ENCODE measurements around the gene UHRF2.

The UHRF2 gene

DNA sequence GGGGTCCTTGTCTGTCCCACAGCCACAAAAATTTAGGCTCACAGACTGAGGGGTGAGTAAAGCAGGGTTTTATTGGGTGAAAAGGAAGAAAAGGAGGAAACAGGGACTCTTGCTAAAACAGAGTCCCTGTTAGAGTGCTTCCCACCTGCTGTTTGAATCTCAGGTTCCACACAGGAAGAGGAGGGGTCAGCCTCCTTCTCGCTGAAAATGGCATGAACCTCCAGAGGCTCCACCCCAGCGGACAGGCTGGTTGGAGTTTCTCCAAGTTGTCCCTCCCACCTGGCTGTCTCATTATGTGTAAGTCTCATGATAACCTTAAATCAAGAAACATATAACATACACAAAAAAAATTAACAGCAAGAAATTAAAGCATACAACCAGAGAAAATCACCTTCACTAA is 28.3 kb upstream of the UHRF2 start:
- POLR2A ChIA-PET = no interaction called here
- no peak for TF ChIP-seq HDGF (IDR thresholded peaks at IDR 0.05; ENCODE audit: borderline replicate concordance)
- no peak for TF ChIP-seq SP1 (IDR thresholded peaks at IDR 0.05)
- TF ChIP-seq FOXA1 (IDR thresholded peaks at IDR 0.05) = no peak
- TF ChIP-seq SUZ12 (IDR thresholded peaks at IDR 0.05) = no peak
- no peak for TF ChIP-seq L3MBTL2 (conservative IDR thresholded peaks at IDR 0.05)
- TF ChIP-seq ZNF384 (IDR thresholded peaks at IDR 0.05) = no peak
- TF ChIP-seq FOXK2 (IDR thresholded peaks at IDR 0.05) = no peak
- no peak for TF ChIP-seq TARDBP (IDR thresholded peaks at IDR 0.05)
- no peak for TF ChIP-seq CTBP1 (IDR thresholded peaks at IDR 0.05; ENCODE audit: borderline replicate concordance)
- no peak for TF ChIP-seq BHLHE40 (IDR thresholded peaks at IDR 0.05; ENCODE audit: borderline replicate concordance)
- TF ChIP-seq ELF4 (IDR thresholded peaks at IDR 0.05) = no peak
- TF ChIP-seq NFRKB (IDR thresholded peaks at IDR 0.05) = no peak
- no peak for TF ChIP-seq ARNT (IDR thresholded peaks at IDR 0.05)
- no peak for TF ChIP-seq FOXM1 (IDR thresholded peaks at IDR 0.05; ENCODE audit: borderline replicate concordance)
- TF ChIP-seq, protein P1, sequence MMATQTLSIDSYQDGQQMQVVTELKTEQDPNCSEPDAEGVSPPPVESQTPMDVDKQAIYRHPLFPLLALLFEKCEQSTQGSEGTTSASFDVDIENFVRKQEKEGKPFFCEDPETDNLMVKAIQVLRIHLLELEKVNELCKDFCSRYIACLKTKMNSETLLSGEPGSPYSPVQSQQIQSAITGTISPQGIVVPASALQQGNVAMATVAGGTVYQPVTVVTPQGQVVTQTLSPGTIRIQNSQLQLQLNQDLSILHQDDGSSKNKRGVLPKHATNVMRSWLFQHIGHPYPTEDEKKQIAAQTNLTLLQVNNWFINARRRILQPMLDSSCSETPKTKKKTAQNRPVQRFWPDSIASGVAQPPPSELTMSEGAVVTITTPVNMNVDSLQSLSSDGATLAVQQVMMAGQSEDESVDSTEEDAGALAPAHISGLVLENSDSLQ (IDR thresholded peaks at IDR 0.05) = no peak
- TF ChIP-seq LEF1 (IDR thresholded peaks at IDR 0.05; ENCODE audit: borderline replicate concordance) = no peak
- CTCF ChIA-PET = no interaction called here
- DNase-seq (ENCODE audit: extremely low spot score) = no peak

DNA sequence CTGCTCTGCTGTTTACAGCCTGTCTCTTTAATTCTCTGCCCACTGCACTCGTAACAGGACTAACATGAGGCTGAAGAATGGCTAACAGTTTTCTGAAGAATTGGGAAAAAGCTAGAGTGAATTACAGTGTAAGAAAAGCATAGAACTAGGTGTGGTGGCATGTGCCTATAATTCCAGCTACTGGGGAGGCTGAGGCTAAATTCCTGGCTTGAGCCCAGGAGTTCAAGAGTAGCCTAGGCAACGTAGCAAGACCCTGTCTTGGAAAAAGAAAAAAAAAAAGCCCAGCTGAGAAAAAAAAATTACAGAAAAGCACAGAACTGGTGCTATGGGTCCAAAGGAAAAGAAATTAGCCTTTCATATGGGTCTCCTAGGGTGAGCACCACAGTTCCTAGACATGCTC is 13.9 kb upstream of the UHRF2 start:
- ChIA-PET POLR2A (interaction anchor here (0.7 kb wide), 1 partner anchor 359 kb away, joined by 3 read pairs; the partner anchor contains the start of gene KDM4C), CTCF (no interaction called here)
- TF ChIP-seq FOXK2 (IDR thresholded peaks at IDR 0.05) (no peak), LEF1 (IDR thresholded peaks at IDR 0.05; ENCODE audit: borderline replicate concordance) (no peak), SUZ12 (IDR thresholded peaks at IDR 0.05) (no peak), ZNF384 (IDR thresholded peaks at IDR 0.05) (no peak), BHLHE40 (IDR thresholded peaks at IDR 0.05; ENCODE audit: borderline replicate concordance) (no peak), FOXA1 (IDR thresholded peaks at IDR 0.05) (no peak), HDGF (IDR thresholded peaks at IDR 0.05; ENCODE audit: borderline replicate concordance) (no peak), ELF4 (IDR thresholded peaks at IDR 0.05) (no peak), L3MBTL2 (conservative IDR thresholded peaks at IDR 0.05) (no peak), ARNT (IDR thresholded peaks at IDR 0.05) (no peak), TARDBP (IDR thresholded peaks at IDR 0.05) (no peak), CTBP1 (IDR thresholded peaks at IDR 0.05; ENCODE audit: borderline replicate concordance) (no peak), SP1 (IDR thresholded peaks at IDR 0.05) (no peak), NFRKB (IDR thresholded peaks at IDR 0.05) (no peak)
- TF ChIP-seq, protein P1 (IDR thresholded peaks at IDR 0.05) = no peak
- DNase-seq (ENCODE audit: extremely low spot score) = no peak

DNA sequence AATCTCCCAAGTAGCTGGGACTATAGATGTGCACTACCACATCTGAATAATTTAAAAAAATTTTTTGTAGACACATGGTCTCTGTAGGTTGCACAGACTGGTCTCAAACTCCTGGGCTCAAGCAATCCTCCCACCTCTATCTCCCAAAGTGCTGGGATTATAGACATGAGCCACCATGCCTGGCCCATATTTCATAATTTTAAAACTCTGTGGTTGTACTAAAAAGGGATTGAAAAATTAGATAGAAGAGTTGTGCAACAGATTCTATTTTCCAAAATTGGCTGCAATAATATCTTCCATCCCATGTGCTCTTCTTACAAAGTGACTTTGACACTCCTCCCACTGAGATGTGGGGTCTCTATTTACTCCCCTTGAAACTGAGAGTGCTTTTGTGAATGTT is 7.6 kb upstream of the UHRF2 start:
- no peak for DNase-seq (ENCODE audit: extremely low spot score)
- CTCF ChIA-PET = no interaction called here
- TF ChIP-seq LEF1 (IDR thresholded peaks at IDR 0.05; ENCODE audit: borderline replicate concordance) (no peak), ARNT (IDR thresholded peaks at IDR 0.05) (no peak), NFRKB (IDR thresholded peaks at IDR 0.05) (no peak)
- POLR2A ChIA-PET = no interaction called here

DNA sequence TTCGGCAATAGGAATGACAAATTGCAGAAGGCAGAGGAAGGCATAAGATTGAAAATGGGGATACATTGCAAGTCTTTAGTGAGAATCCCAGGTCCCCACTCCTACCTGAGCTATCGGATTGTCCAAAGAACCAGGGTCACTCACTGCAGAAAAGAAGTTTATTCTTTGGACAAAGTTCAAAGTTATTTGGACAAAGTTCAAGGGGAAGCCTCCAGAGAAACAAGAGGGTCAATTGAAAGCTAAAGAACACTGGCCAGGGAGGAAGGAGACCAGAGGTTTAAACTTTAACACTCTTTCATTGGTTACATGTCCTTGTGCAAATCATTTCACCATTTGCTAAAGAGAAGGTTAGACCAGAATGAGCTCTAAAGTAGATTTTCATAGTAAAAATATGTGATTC is 5.2 kb upstream of the UHRF2 start:
- ChIA-PET CTCF (no interaction called here), POLR2A (no interaction called here)
- TF ChIP-seq BHLHE40 (IDR thresholded peaks at IDR 0.05; ENCODE audit: borderline replicate concordance) (no peak), FOXA1 (IDR thresholded peaks at IDR 0.05) (no peak), SP1 (IDR thresholded peaks at IDR 0.05) (no peak)
- no peak for DNase-seq (ENCODE audit: extremely low spot score)

DNA sequence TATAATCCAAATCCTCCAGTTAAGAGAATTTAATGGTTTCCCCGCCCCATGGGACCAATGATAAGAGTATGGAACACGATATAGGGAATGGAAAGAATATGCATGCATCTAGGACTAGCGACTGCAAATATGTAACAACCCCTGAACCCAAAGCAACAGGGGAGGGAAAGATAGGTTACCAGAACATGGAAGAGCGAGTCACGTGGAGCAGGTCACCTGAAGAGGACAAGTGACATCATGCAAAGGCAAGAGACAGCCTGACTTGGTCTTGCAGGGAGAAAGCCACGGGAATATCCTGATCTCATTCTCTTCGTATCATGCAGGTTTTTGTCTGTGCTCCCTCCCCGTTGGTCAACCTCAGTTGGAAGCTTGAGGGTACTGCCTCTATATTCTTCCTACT is 4.7 kb upstream of the UHRF2 start:
- no peak for TF ChIP-seq ELF4 (IDR thresholded peaks at IDR 0.05)
- TF ChIP-seq, protein P1 (IDR thresholded peaks at IDR 0.05) = no peak
- ChIA-PET POLR2A (no interaction called here), CTCF (no interaction called here)
- no peak for DNase-seq (ENCODE audit: extremely low spot score)

DNA sequence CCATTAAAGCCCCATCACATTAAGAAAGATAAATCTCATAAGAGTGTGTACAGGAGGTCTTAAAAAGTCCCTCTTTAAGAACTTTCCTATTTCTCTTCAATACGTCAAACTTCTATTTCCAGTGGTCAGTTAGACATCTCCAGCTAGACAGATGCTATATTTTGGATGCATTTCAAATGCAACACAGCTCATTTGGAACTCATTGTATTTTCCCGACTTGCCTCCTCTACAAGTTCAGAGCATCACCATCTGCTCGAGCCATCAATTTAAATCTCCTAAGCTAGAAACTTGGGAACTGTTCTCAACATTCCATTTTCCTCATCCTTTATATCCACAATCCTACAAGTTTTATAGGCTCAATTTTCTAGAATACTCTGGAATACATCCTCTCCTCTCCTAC is 3.2 kb upstream of the UHRF2 start:
- ChIA-PET POLR2A (no interaction called here), CTCF (no interaction called here)
- DNase-seq (ENCODE audit: extremely low spot score) = no peak
- TF ChIP-seq FOXK2 (IDR thresholded peaks at IDR 0.05) (no peak), TARDBP (IDR thresholded peaks at IDR 0.05) (no peak), NFRKB (IDR thresholded peaks at IDR 0.05) (no peak), ELF4 (IDR thresholded peaks at IDR 0.05) (no peak), FOXA1 (IDR thresholded peaks at IDR 0.05) (no peak), BHLHE40 (IDR thresholded peaks at IDR 0.05; ENCODE audit: borderline replicate concordance) (no peak), HDGF (IDR thresholded peaks at IDR 0.05; ENCODE audit: borderline replicate concordance) (no peak), CTBP1 (IDR thresholded peaks at IDR 0.05; ENCODE audit: borderline replicate concordance) (no peak), LEF1 (IDR thresholded peaks at IDR 0.05; ENCODE audit: borderline replicate concordance) (no peak), SP1 (IDR thresholded peaks at IDR 0.05) (no peak), ARNT (IDR thresholded peaks at IDR 0.05) (no peak), FOXM1 (IDR thresholded peaks at IDR 0.05; ENCODE audit: borderline replicate concordance) (no peak), SUZ12 (IDR thresholded peaks at IDR 0.05) (no peak), L3MBTL2 (conservative IDR thresholded peaks at IDR 0.05) (no peak), ZNF384 (IDR thresholded peaks at IDR 0.05) (no peak)
- TF ChIP-seq, protein P1 (IDR thresholded peaks at IDR 0.05) = no peak
